Inflammatory macrophage treated with lipopolysaccharide for 1 hour (primary cell): ENCODE data around the gene WLS.
A peak's percentile ranks its signal among the peaks of the same experiment; 100 is the strongest.

Experiments used
- DNase-seq, 2 donors: peaks; one replicate each; pipeline ENCODE4 v3.0.0-alpha.2; 2020 to 2022

Gene WLS

DNA sequence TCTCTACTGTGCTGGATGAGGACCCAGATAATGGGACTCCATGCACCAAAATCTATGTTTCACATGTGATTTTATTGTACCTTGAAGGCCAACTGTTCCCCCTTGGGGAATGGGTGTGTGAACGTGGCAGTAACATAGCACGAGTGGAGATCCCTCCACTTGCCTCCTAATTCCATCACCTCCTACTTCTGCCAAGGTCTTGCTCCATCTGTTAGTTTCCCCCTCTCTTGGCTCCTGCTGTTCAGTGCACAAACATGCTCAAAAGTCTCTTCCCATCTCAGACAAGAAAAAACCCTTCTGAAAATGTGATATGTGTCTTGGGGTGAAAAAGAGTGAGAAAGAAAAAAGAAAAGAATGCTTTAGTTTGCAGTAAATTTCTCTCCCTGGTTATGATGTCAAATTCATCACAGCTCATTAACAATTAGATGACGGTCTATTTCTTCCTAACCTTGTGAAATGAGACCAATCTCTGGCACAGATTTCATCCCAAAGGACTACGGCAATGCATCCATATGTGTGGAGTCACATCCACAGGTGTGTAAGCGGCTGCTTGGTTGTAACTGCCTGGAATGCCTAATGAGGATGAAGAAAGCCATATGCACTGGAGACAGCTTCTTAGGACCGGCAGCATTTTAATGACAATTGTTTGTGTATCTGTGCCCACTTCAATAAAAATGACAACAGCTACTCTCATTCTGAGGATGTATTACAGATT is 102.6 kb downstream of the WLS start:
- DNase-seq, result no peak

- no peak for DNase-seq
These were observed 103.5 kb downstream of the WLS start for GRCh38 chr1:68128820-68129219.

GRCh38 chr1:68128157-68128556 is 104.2 kb downstream of the WLS start:
- DNase-seq, result no peak

GRCh38 chr1:68121536-68121935 is 110.8 kb downstream of the WLS start:
- DNase-seq, result no peak

DNA sequence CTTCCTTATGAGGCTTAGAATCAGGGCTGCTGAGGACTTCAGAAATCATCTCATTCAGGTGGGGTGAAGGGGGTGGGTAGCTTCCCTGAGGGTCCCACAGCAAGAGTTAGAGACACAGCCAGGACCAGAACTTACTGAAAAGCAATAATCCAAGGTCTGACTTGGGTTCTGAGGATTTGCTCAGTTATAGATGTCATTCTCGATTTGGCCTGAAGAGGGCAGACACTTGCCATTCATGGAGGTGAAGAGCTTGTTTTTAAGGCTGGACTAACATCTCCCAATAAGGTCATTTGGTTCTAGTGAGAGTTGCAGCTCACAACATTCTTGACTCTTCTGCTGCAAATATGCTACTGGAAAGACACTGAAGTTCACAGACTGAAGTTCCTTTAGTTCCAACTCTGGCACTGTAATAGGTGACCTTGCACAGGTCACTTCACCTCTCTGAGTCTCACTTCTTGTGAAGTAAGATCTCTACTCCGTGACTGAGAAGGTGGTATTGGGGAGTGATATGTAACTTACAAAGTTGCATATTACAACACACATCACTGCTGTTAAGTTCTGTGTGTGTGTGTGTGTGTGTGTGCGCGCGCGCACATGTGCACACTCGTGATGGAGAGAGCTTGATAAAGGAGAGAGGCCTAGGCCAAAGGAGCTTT is 112.1 kb downstream of the WLS start:
- peak; percentile 45 to 91 for DNase-seq

DNA sequence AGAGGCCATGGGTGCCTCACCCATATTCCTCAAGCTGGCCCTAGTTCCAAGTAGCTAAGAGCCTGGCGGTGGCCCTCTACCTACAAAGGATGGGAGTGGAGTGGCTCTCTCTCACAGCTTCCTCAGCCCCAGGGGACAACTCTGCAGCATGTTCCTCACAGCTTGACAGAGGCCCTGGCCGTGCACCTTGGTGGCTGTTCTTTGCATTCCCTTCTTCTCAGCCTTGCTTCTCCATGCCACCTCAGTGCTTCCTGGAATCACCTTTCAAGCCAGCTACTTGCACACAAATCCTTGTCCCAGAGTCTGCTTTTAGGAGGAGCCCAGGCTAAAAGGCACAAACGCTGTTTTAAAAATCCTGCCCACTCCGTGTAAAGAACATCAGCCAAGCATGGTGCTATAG is 112.9 kb downstream of the WLS start:
- DNase-seq, result no peak

GRCh38 chr1:68117416-68117815 is 114.9 kb downstream of the WLS start:
- no peak for DNase-seq

DNA sequence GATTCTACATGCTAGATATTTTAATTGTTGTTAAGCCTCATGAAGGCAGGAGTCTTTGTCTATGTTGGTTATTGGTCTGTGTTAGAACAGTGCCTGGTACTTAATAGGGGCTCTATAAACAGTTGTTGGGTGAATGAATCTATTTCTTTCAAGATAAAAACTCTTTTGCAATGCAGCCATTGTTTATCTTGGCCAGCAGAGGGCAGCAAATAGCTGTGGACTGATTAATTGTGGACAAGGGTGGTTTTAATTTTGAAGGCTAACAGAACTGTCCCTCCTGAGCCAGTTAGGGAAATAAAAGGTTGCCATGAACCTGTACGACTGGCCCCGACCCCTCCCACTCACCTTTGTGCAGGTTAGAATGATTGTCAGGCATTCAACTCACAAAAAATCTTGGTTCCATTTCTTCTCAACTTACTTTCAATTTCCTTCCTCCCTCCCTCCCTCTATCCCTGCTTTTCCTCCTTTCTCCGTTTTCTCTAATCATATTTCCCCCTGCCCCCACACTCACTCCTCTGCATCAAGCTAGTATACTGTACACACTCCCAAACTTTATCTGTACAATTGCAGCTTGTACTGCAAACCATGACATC is 115.6 kb downstream of the WLS start:
- peak; percentile 22 to 78 for DNase-seq

DNA sequence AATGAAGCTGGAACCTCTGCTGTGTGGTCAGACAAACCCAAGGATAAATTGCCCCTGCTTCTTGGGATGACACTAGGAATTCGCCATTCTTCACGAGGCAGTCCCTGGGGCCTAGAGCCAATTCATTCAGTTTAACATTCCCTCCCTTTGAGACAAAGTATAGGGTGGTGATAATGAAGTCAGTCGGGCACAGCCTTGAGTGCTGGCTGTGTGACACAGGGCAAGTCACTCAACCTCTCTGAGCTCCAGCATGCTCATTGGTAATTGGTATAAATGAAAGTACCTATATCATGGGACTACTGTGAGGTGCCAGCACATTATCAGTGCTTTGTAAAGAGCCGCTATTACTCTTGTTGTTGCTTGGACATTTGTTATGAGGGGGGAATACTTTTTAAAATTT is 117.0 kb downstream of the WLS start:
- no peak for DNase-seq

- DNase-seq, result no peak
These were observed 118.4 kb downstream of the WLS start for GRCh38 chr1:68113966-68114365.

DNA sequence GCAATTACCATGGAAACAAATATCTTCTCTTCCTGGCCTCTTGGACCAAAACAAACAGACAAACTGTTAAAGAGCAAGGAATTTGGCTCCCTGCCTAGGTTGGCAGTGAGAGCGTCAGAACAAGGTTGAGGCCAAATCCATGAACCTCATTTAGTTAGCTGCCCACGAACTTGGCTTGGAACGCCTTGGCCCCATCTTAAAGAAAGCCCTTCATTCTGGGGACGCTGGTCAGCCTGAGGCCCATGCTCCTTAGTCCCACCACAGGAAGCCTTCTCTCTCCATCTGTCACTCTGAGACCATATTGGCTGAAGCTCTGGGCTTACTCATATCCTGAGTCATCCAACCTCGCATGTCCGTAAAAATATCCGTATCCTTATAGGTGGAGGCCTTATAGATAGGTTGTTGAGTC is 119.5 kb downstream of the WLS start:
- no peak for DNase-seq

DNA sequence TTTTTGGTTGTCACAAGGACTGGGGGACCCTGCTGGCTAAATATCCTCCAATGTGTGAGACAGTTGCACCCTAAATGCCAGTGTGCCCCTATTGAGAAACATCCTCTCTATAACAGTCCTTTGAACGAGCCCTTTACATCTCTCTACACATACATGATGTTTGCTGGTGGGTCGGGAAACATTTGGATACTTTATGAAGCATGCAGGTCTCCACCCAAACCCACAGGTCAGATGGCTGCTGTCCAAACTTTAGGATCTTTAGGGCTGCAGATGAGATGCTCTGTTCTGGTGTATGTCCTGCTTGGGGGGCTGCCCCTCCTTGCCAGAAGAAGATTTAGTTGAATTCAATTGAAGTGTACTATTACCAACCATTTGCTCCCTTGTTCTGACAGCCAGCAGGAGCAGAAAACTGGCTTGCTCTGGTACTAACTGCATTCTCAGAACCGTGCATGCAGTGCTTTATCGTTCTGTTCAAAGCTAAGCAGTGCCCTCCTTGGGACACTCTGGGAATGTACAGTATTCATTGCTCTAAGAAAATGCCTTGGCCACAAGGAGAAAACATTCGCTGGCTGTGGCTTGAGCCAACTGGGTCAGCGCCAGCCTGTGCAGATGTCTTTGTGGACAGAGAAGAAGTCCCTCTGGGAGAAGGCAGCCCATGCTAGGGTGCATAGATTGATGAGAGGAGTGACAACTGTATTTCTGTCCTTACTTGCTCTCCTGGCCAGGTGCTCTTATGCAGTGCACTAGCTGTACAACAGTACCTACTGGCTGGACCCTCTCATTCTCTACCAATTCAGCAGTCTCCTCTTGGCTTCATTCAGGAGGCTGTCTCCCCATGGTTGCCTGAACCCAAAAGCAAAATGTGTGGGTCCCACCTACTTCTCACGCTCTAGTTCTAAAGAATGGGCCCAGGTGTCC is 120.5 kb downstream of the WLS start:
- DNase-seq, result no peak

DNA sequence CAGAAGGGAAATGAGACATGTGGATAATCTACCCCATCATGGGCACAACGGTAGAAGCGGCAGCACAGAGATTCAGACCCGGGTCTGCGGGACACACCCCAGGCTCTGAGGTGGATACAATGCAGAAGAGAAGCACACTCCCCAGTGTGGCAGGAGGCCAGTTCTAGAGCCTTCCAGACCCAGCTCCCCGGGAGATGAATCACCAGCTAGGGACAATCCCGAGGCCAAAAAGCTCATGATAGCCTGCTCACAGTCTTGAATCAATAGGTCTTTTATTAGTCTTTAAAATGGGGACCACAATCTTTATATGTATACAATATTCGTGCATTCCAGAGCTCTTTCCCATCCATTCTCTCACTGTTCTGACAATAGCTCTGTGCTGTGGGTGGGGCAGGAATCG is 124.6 kb downstream of the WLS start:
- DNase-seq, result no peak

- DNase-seq, result no peak
These were observed 128.3 kb downstream of the WLS start for GRCh38 chr1:68103884-68104554.

- no peak for DNase-seq
These were observed 129.2 kb downstream of the WLS start for GRCh38 chr1:68103011-68103545.

GRCh38 chr1:68101829-68102228 is 130.5 kb downstream of the WLS start:
- no peak for DNase-seq

DNA sequence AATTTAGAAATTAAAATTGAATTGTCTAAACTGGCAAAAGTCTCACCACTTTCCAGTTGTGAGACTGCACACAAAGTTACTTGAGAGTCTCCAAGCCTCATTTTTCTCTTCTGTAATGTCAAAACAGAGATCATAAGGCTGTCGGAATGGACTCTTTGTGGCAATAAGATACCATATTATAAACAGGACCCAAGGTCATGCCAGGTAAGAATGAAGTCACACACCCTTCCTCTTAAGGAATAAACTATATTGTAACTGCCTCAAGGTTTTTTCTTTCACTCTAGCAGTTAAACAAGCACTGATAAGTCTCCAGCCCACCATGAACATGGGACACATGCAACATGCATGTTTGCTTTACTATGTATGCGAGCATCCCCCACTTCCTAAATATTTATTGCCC is 131.8 kb downstream of the WLS start:
- no peak for DNase-seq

- no peak for DNase-seq
These were observed 138.6 kb downstream of the WLS start for GRCh38 chr1:68093737-68094136.

DNA sequence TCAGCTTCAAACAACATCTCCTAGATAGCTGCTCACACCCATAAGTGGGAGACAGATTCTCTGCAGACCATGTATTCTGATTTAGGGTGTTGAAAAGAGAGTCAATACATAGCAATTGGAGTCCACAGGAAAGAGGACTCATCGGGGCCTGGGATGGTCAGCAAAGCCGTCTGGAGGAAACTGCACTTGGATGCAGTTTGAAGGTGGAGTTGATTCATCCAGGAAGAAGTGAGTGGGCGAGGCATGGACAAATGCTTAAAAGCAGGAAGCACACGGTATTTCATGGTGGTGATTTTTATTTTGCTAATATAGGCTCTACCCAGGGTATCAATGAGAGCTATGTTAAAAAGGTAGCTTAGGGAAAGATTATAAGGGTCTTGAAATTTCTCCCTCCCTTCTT is 145.1 kb downstream of the WLS start:
- DNase-seq, result no peak

DNA sequence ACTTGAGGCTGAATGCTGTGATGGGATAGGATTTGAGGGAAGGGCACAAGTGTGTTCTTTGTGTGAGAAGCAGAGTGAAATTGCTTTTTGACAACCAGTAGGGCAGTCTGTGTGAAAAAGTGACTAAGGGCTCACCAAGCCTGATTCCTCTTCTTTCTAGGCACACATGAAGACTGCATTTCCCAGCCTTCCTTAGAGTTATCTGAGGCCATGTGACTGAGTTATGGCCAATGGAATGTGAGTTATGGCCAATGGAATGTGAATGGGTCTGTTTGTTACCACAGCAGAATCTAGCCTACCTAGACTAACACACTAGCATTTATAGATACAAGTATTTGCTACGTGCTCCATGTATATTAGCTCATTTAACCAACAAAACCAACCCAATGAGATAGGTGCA is 146.6 kb downstream of the WLS start:
- DNase-seq, result no peak

- DNase-seq, result no peak
These were observed 148.6 kb downstream of the WLS start for GRCh38 chr1:68083686-68084085.

GRCh38 chr1:68081775-68082283 is 150.5 kb downstream of the WLS start:
- no peak for DNase-seq
